B cell (primary cell): ENCODE data around the gene ZSCAN9. TPM values are rescaled to one million over a fixed set of nuclear protein-coding genes. Genes with fewer than 3 reads are reported as not detected.

Source experiments
- ATAC-seq: fragments of 200-7000 bp; cut with Tn5 transposase; one replicate; pipeline ENCODE4 v1.10.0; 2021; ENCODE audit warnings: low read depth, mild to moderate bottlenecking, moderate number of reproducible peaks, moderate library complexity
- CTCF ChIA-PET: fragments of 350-600 bp; sonication (Branson Sonifier 250); formaldehyde crosslinking; loops from one replicate; lab custom pipeline; 2021; ENCODE audit warnings: antibody characterized with exemption, inconsistent platforms; lab: Charles Lee
- POLR2A ChIA-PET: fragments of 350-600 bp; sonication (Branson Sonifier 250); formaldehyde crosslinking; loops from one replicate; lab custom pipeline; 2021; ENCODE audit warnings: antibody characterized with exemption; lab: Charles Lee
- DNase-seq: peaks from one replicate; pipeline ENCODE4 v3.0.0; 2013
- H2AFZ ChIP-seq: 2 replicates; pipeline ENCODE4 v1.6.1; 2012; ENCODE audit warnings: mild to moderate bottlenecking, low read depth, low read length; ENCODE audit not compliant: insufficient read depth, poor library complexity, severe bottlenecking
- H3K27ac ChIP-seq, 2 donors: 1 replicate in 1 of 2; 2 replicates in 1 of 2; pipeline ENCODE4 v1.5.1; 2012 to 2013; ENCODE audit warnings: low read length in 2 of 2, mild to moderate bottlenecking in 2 of 2, moderate library complexity in 1 of 2
- H3K27me3 ChIP-seq, 4 experiments: fragments of 200-600 bp in 1 of 4; sonication (generic) in 1 of 4; replicated peaks in 1 of 4; 1 replicate in 2 of 4; 2 replicates in 2 of 4; pipeline versions ENCODE4 v1.6.1 to v1.7.0; 2013 to 2016; ENCODE audit warnings: low read length in 3 of 4, mild to moderate bottlenecking in 2 of 4, mixed read lengths in 1 of 4, moderate library complexity in 1 of 4; ENCODE audit not compliant: insufficient read depth in 4 of 4, control insufficient read depth in 3 of 4; ENCODE audit errors: control extremely low read depth in 1 of 4
- H3K36me3 ChIP-seq, 2 experiments: replicated peaks in 1 of 2; 1 replicate in 1 of 2; 2 replicates in 1 of 2; pipeline versions ENCODE4 v1.6.1 to v1.7.1; 2013; ENCODE audit warnings: low read length in 1 of 2; ENCODE audit not compliant: insufficient read depth in 2 of 2, control insufficient read depth in 1 of 2; ENCODE audit errors: control extremely low read depth in 1 of 2, extremely low read depth in 1 of 2
- H3K4me1 ChIP-seq, 2 donors: fragments of 200-600 bp in 1 of 2; sonication (generic) in 1 of 2; 1 replicate in 1 of 2; 2 replicates in 1 of 2; pipeline versions ENCODE4 v1.5.1 to v1.6.1; 2013 to 2017; ENCODE audit warnings: low read length in 2 of 2; ENCODE audit not compliant: control insufficient read depth in 2 of 2, insufficient read depth in 2 of 2
- H3K4me2 ChIP-seq: replicated peaks from 2 replicates; pipeline ENCODE3; 2012; ENCODE audit warnings: mild to moderate bottlenecking, low read depth, low read length; ENCODE audit not compliant: poor library complexity, severe bottlenecking
- H3K4me3 ChIP-seq, 5 experiments: fragments of 200-600 bp in 1 of 5; sonication (generic) in 1 of 5; 1 replicate in 3 of 5; 2 replicates in 2 of 5; pipeline versions ENCODE4 v1.5.1 to v1.7.0; 2011 to 2016; ENCODE audit warnings: low read length in 4 of 5, mild to moderate bottlenecking in 4 of 5, low read depth in 2 of 5, control low read depth in 1 of 5, moderate library complexity in 1 of 5; ENCODE audit not compliant: insufficient read depth in 1 of 5; ENCODE audit errors: control extremely low read depth in 1 of 5, extremely low read depth in 1 of 5
- H3K79me2 ChIP-seq: fragments of 200-600 bp; sonication (generic); one replicate; pipeline ENCODE4 v1.6.0; 2016; ENCODE audit warnings: low read length; ENCODE audit not compliant: control insufficient read depth, insufficient read depth
- H3K9ac ChIP-seq: fragments of 200-600 bp; sonication (generic); 2 replicates; pipeline ENCODE4 v1.6.1; 2017; ENCODE audit warnings: mild to moderate bottlenecking, low read length, moderate library complexity
- H3K9me3 ChIP-seq, 3 donors: one replicate each; pipeline versions ENCODE4 v1.6.1 to v1.7.1; 2013; ENCODE audit warnings: low read length in 2 of 3; ENCODE audit not compliant: control insufficient read depth in 2 of 3, insufficient read depth in 1 of 3; ENCODE audit errors: control extremely low read depth in 1 of 3
- H4K20me1 ChIP-seq: 2 replicates; pipeline ENCODE4 v1.6.0; 2012; ENCODE audit warnings: mild to moderate bottlenecking, low read length; ENCODE audit not compliant: insufficient read depth, control insufficient read depth, poor library complexity, severe bottlenecking
- H3K27ac Mint-ChIP-seq: one replicate; pipeline ENCODE4 v1.8.0; 2021; ENCODE audit warnings: mixed read lengths
- H3K27me3 Mint-ChIP-seq: one replicate; pipeline ENCODE4 v1.8.0; 2021; ENCODE audit warnings: mixed read lengths
- H3K4me1 Mint-ChIP-seq: one replicate; pipeline ENCODE4 v1.8.0; 2021; ENCODE audit warnings: mixed read lengths
- H3K4me3 Mint-ChIP-seq: one replicate; pipeline ENCODE4 v1.8.0; 2021; ENCODE audit warnings: mixed read lengths
- H3K9me3 Mint-ChIP-seq: one replicate; pipeline ENCODE4 v1.8.0; 2022; ENCODE audit warnings: mixed read lengths; ENCODE audit not compliant: insufficient read depth
- EZH2 ChIP-seq: IDR thresholded peaks from 2 replicates; pipeline ENCODE4 v1.6.1; 2012; ENCODE audit warnings: borderline replicate concordance, low read depth, mild to moderate bottlenecking, moderate library complexity, low read length; ENCODE audit not compliant: insufficient read depth, poor library complexity, severe bottlenecking
- WGBS: methylation state at CpG from one replicate; pipeline ENCODE4 v1.1.5; 2013; ENCODE audit warnings: missing lambda C conversion rate; ENCODE audit not compliant: insufficient coverage; 5-methylcytosine and 5-hydroxymethylcytosine counted together
- intact Hi-C: fragments of 100-400 bp; cut with micrococcal nuclease; formaldehyde crosslinking; loops from one replicate; pipeline ENCODE4 v1.10.0; 2022
- polyA plus RNA-seq: library from polyadenylated mRNA; depleted of rRNA; stranded (reverse); fragments of >200 nt; gene quantifications from 2 replicates; pipeline ENCODE4 v1.2.3, GENCODE V29; 2012
- total RNA-seq, 2 donors: library from RNA; stranded (reverse); fragments of 120-200 nt in 1 of 2; gene quantifications; 1 replicate in 1 of 2; 2 replicates in 1 of 2; pipeline versions ENCODE4 v1.2.3 to v1.2.4, GENCODE V29; 2013 to 2022
- TF ChIP-seq, protein P1 (sequence below): fragments of 200-600 bp; IDR thresholded peaks from one replicate; pipeline ENCODE4 v1.8.0; 2022; ENCODE audit warnings: antibody characterized with exemption, mild to moderate bottlenecking

Gene ZSCAN9
- total and polyA plus RNA-seq, 2 donors (not counting 1 experiment from before 2014, with no cell fraction given) = 14.7 to 29.8 TPM

DNA sequence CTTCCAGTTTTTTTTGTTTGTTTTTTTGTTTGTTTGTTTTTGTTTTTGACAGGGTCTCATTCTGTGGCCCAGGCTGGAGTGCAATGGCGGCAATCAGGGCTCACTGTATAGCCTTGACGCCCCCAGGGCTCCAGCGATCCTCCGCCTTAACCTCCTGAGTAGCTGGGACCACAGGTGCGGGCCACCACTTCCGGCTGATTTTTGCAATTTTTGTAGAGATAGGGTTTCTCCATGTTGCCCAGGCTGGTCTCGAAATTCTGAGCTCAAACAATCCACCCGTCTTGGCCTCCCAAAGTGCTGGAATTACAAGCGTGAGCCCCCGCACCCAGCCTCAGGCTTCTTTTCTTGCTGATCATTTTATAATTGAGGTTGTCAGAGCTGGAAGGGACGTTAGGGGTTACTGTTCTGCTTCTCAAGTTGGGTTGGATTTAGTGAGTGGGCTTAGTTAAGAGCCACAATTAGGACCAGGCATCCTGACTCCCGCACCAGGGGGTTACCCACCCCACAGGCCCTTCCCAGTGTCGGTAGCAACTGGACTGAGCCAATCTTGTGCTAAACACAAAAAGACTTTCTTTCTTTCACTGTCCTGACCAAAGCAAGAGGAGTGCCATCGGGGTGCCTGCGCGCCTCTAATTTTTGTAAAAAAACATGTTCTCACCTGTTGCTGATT, 13.1 kb upstream of the ZSCAN9 start:
- Mint-ChIP-seq H3K27me3 (peaks cover 87% of the 10 kb centered on the region), H3K9me3 (no peaks in the 10 kb centered on the region), H3K27ac (no peak overlapping the region), H3K4me3 (peak overlapping the region; percentile 74), H3K4me1 (peaks cover 28% of the 10 kb centered on the region)
- CTCF ChIA-PET = no interaction called here
- Histone ChIP-seq H3K4me2 (peak overlapping the region; percentile 55), H2AFZ (peak overlapping the region; percentile 26), H3K79me2 (no peaks in the 10 kb centered on the region), H3K27me3 (peaks cover 4 to 81% (median 75%) of the 10 kb centered on the region in 4 experiments), H4K20me1 (no peaks in the 10 kb centered on the region), H3K9ac (peak overlapping the region; percentile 30), H3K9me3 (peaks cover 2 to 35% (median 6%) of the 10 kb centered on the region in 3 donors), H3K36me3 (no peaks in the 10 kb centered on the region), H3K4me3 (peak overlapping the region in 1 of 5 experiments; percentile 42), H3K27ac (no peak overlapping the region), H3K4me1 (peaks cover 27 to 38% of the 10 kb centered on the region in 2 donors)
- intact Hi-C loops = loop anchor here (10.0 kb wide), 1 partner anchor 307 kb away; no protein-coding TSS in a partner anchor
- POLR2A ChIA-PET = no interaction called here
- 0% methylated on average over 5 of the region's 16 CpGs for WGBS
- peak; percentile 42 for DNase-seq
- TF ChIP-seq, protein P1, sequence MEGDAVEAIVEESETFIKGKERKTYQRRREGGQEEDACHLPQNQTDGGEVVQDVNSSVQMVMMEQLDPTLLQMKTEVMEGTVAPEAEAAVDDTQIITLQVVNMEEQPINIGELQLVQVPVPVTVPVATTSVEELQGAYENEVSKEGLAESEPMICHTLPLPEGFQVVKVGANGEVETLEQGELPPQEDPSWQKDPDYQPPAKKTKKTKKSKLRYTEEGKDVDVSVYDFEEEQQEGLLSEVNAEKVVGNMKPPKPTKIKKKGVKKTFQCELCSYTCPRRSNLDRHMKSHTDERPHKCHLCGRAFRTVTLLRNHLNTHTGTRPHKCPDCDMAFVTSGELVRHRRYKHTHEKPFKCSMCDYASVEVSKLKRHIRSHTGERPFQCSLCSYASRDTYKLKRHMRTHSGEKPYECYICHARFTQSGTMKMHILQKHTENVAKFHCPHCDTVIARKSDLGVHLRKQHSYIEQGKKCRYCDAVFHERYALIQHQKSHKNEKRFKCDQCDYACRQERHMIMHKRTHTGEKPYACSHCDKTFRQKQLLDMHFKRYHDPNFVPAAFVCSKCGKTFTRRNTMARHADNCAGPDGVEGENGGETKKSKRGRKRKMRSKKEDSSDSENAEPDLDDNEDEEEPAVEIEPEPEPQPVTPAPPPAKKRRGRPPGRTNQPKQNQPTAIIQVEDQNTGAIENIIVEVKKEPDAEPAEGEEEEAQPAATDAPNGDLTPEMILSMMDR = no peak
- TF ChIP-seq EZH2 = no peak
- no peak for ATAC-seq
